H1 (cell line): ENCODE data around the gene ZNF394. TPM values are rescaled to one million over a fixed set of nuclear protein-coding genes. Genes with fewer than 3 reads are reported as not detected.

Experiments used
- CREB1 ChIP-seq: IDR thresholded peaks from 2 replicates; pipeline ENCODE4 v1.6.1; 2012; ENCODE audit warnings: inconsistent platforms
- RNF2 ChIP-seq: fragments of 200-900, 300-1000 bp; sonication (generic); IDR thresholded peaks from 2 replicates; pipeline ENCODE4 v1.7.1; 2016; ENCODE audit warnings: borderline replicate concordance, low read depth, mild to moderate bottlenecking, antibody characterized with exemption, low read length; ENCODE audit not compliant: poor library complexity, severe bottlenecking; ENCODE audit errors: missing control alignments
- SRF ChIP-seq: IDR thresholded peaks from 2 replicates; pipeline ENCODE4 v1.6.1; 2011; ENCODE audit warnings: mild to moderate bottlenecking, low read depth, low read length, moderate library complexity
- polyA plus RNA-seq, 7 experiments: library from polyadenylated mRNA; depleted of rRNA in 3 of 7; stranded (reverse) in 5 of 7; unstranded in 2 of 7; fragments of >200 nt in 5 of 7; fragments of 200-250 nt in 2 of 7; gene quantifications; 1 replicate in 5 of 7; 2 replicates in 1 of 7; 4 replicates in 1 of 7; pipeline versions ENCODE4 v1.2.1 to v1.2.3, GENCODE V29; 2011 to 2013; ENCODE audit warnings: missing spikeins in 2 of 7, mixed read lengths in 2 of 7
- total RNA-seq: library from RNA; stranded (reverse); fragmentation: NEBNext Ultra II Directional; extraction: Animal tissue kit (Norgen Biotek cat#: 25700); gene quantifications from 2 replicates; pipeline ENCODE4 v1.2.1, GENCODE V29; 2021

The ZNF394 gene
- total and polyA plus RNA-seq, 2 of the 8 experiments (the other 6 are each of a cell fraction or from before 2014, with no cell fraction given), result 6.6 to 19.3 TPM

DNA sequence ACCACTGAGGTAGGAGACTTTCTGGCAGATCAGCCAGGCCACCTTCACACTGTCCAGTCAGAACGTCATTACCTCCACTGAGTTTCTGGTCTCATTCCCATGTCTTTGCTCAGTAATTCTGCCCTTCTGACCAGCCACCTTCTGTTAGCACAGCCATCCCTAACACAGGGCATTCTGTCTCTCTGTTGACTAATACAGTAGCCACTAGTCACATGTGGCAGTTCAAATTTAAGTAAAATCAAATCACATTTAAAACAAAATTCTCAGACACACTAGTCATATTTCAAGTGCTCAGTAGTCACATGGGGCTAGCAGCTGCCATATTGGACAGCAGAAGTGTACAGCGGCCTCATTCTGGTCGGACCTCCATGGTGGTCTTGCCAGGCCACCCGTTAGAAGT, 54.0 kb downstream of the ZNF394 start (continued):
- TF ChIP-seq RNF2 (no peak), CREB1 (no peak), SRF (no peak)

Other genes starting within 250 kb of the ZNF394 start
- not detected in 2 replicates for gene MYH16, start 227.4 kb downstream of the ZNF394 start, total RNA-seq
- not detected in 2 replicates for gene MYH16, start 227.4 kb downstream of the ZNF394 start, polyA plus RNA-seq (2011; rRNA removed)
- gene ARPC1A, start 174.4 kb downstream of the ZNF394 start, total RNA-seq, result 147 and 155 TPM in 2 replicates
- gene ARPC1A, start 174.4 kb downstream of the ZNF394 start, polyA plus RNA-seq (2011; rRNA removed), result 123 and 140 TPM in 2 replicates
- 61.8 and 64.5 TPM in 2 replicates for gene ARPC1B, start 125.6 kb downstream of the ZNF394 start, total RNA-seq
- 115 and 165 TPM in 2 replicates for gene ARPC1B, start 125.6 kb downstream of the ZNF394 start, polyA plus RNA-seq (2011; rRNA removed)
- gene PDAP1, start 91.7 kb downstream of the ZNF394 start, total RNA-seq, result 169 and 174 TPM in 2 replicates
- 26.6 and 37.1 TPM in 2 replicates for gene PDAP1, start 91.7 kb downstream of the ZNF394 start, polyA plus RNA-seq (2011; rRNA removed)
- 114 and 121 TPM in 2 replicates for gene BUD31, start 91.3 kb downstream of the ZNF394 start, total RNA-seq
- 46.7 and 72.0 TPM in 2 replicates for gene BUD31, start 91.3 kb downstream of the ZNF394 start, polyA plus RNA-seq (2011; rRNA removed)
- 7.5 and 8.5 TPM in 2 replicates for gene PTCD1, start 61.5 kb downstream of the ZNF394 start, total RNA-seq
- 7.6 and 9.6 TPM in 2 replicates for gene PTCD1, start 61.5 kb downstream of the ZNF394 start, polyA plus RNA-seq (2011; rRNA removed)
- 74.8 and 77.5 TPM in 2 replicates for gene CPSF4, start 61.3 kb downstream of the ZNF394 start, total RNA-seq
- 103 and 156 TPM in 2 replicates for gene CPSF4, start 61.3 kb downstream of the ZNF394 start, polyA plus RNA-seq (2011; rRNA removed)
- gene ATP5MF, start 34.1 kb downstream of the ZNF394 start, total RNA-seq, result 506 and 539 TPM in 2 replicates
- 2,240 and 4,362 TPM in 2 replicates for gene ATP5MF, start 34.1 kb downstream of the ZNF394 start, polyA plus RNA-seq (2011; rRNA removed)
- 9.9 and 11.4 TPM in 2 replicates for gene ZNF789, start 27.4 kb downstream of the ZNF394 start, total RNA-seq
- gene ZNF789, start 27.4 kb downstream of the ZNF394 start, polyA plus RNA-seq (2011; rRNA removed), result 9.4 and 12.5 TPM in 2 replicates
- 12.9 and 13.5 TPM in 2 replicates for gene ZKSCAN5, start 4.4 kb upstream of the ZNF394 start, total RNA-seq
- gene ZKSCAN5, start 4.4 kb upstream of the ZNF394 start, polyA plus RNA-seq (2011; rRNA removed), result 4.3 and 5.3 TPM in 2 replicates
- gene FAM200A, start 51.8 kb upstream of the ZNF394 start, total RNA-seq, result 7.5 and 7.6 TPM in 2 replicates
- 3.2 and 4.3 TPM in 2 replicates for gene FAM200A, start 51.8 kb upstream of the ZNF394 start, polyA plus RNA-seq (2011; rRNA removed)
- 36.7 and 37.8 TPM in 2 replicates for gene ZNF655, start 58.4 kb upstream of the ZNF394 start, total RNA-seq
- 27.1 and 30.7 TPM in 2 replicates for gene ZNF655, start 58.4 kb upstream of the ZNF394 start, polyA plus RNA-seq (2011; rRNA removed)
- not detected in 2 replicates for gene TMEM225B, start 98.0 kb upstream of the ZNF394 start, total RNA-seq
- 0.63 and 0.68 TPM in 2 replicates for gene TMEM225B, start 98.0 kb upstream of the ZNF394 start, polyA plus RNA-seq (2011; rRNA removed)
- 16.5 and 18.6 TPM in 2 replicates for gene ZSCAN25, start 116.7 kb upstream of the ZNF394 start, total RNA-seq
- gene ZSCAN25, start 116.7 kb upstream of the ZNF394 start, polyA plus RNA-seq (2011; rRNA removed), result 10.1 and 12.1 TPM in 2 replicates
- gene CYP3A5, start 179.7 kb upstream of the ZNF394 start, total RNA-seq, result not detected in 2 replicates
- gene CYP3A5, start 179.7 kb upstream of the ZNF394 start, polyA plus RNA-seq (2011; rRNA removed), result 0.06 TPM in 1 of 2 replicates, not detected in the other
- gene CYP3A7, start 234.9 kb upstream of the ZNF394 start, total RNA-seq, result not detected in 2 replicates
- gene CYP3A7, start 234.9 kb upstream of the ZNF394 start, polyA plus RNA-seq (2011; rRNA removed), result not detected in 2 replicates